B cell (primary cell): ENCODE measurements around the gene HYAL2. TPM values are rescaled to one million over a fixed set of nuclear protein-coding genes. Genes with fewer than 3 reads are reported as not detected.
A peak's percentile ranks its signal among the peaks of the same experiment; 100 is the strongest.

Experiments
- ATAC-seq: fragments of 200-7000 bp; cut with Tn5 transposase; one replicate; pipeline ENCODE4 v1.10.0; 2021; ENCODE audit warnings: low read depth, mild to moderate bottlenecking, moderate number of reproducible peaks, moderate library complexity
- CTCF ChIA-PET: fragments of 350-600 bp; sonication (Branson Sonifier 250); formaldehyde crosslinking; loops from one replicate; lab custom pipeline; 2021; ENCODE audit warnings: antibody characterized with exemption, inconsistent platforms; lab: Charles Lee
- POLR2A ChIA-PET: fragments of 350-600 bp; sonication (Branson Sonifier 250); formaldehyde crosslinking; loops from one replicate; lab custom pipeline; 2021; ENCODE audit warnings: antibody characterized with exemption; lab: Charles Lee
- DNase-seq: peaks from one replicate; pipeline ENCODE4 v3.0.0; 2013
- H2AFZ ChIP-seq: 2 replicates; pipeline ENCODE4 v1.6.1; 2012; ENCODE audit warnings: mild to moderate bottlenecking, low read depth, low read length; ENCODE audit not compliant: insufficient read depth, poor library complexity, severe bottlenecking
- H3K27ac ChIP-seq, 2 donors: 1 replicate in 1 of 2; 2 replicates in 1 of 2; pipeline ENCODE4 v1.5.1; 2012 to 2013; ENCODE audit warnings: low read length in 2 of 2, mild to moderate bottlenecking in 2 of 2, moderate library complexity in 1 of 2
- H3K27me3 ChIP-seq, 4 experiments: fragments of 200-600 bp in 1 of 4; sonication (generic) in 1 of 4; replicated peaks in 1 of 4; 1 replicate in 2 of 4; 2 replicates in 2 of 4; pipeline versions ENCODE4 v1.6.1 to v1.7.0; 2013 to 2016; ENCODE audit warnings: low read length in 3 of 4, mild to moderate bottlenecking in 2 of 4, mixed read lengths in 1 of 4, moderate library complexity in 1 of 4; ENCODE audit not compliant: insufficient read depth in 4 of 4, control insufficient read depth in 3 of 4; ENCODE audit errors: control extremely low read depth in 1 of 4
- H3K36me3 ChIP-seq, 2 experiments: replicated peaks in 1 of 2; 1 replicate in 1 of 2; 2 replicates in 1 of 2; pipeline versions ENCODE4 v1.6.1 to v1.7.1; 2013; ENCODE audit warnings: low read length in 1 of 2; ENCODE audit not compliant: insufficient read depth in 2 of 2, control insufficient read depth in 1 of 2; ENCODE audit errors: control extremely low read depth in 1 of 2, extremely low read depth in 1 of 2
- H3K4me1 ChIP-seq, 2 donors: fragments of 200-600 bp in 1 of 2; sonication (generic) in 1 of 2; 1 replicate in 1 of 2; 2 replicates in 1 of 2; pipeline versions ENCODE4 v1.5.1 to v1.6.1; 2013 to 2017; ENCODE audit warnings: low read length in 2 of 2; ENCODE audit not compliant: control insufficient read depth in 2 of 2, insufficient read depth in 2 of 2
- H3K4me2 ChIP-seq: replicated peaks from 2 replicates; pipeline ENCODE3; 2012; ENCODE audit warnings: mild to moderate bottlenecking, low read depth, low read length; ENCODE audit not compliant: poor library complexity, severe bottlenecking
- H3K4me3 ChIP-seq, 5 experiments: fragments of 200-600 bp in 1 of 5; sonication (generic) in 1 of 5; 1 replicate in 3 of 5; 2 replicates in 2 of 5; pipeline versions ENCODE4 v1.5.1 to v1.7.0; 2011 to 2016; ENCODE audit warnings: low read length in 4 of 5, mild to moderate bottlenecking in 4 of 5, low read depth in 2 of 5, control low read depth in 1 of 5, moderate library complexity in 1 of 5; ENCODE audit not compliant: insufficient read depth in 1 of 5; ENCODE audit errors: control extremely low read depth in 1 of 5, extremely low read depth in 1 of 5
- H3K79me2 ChIP-seq: fragments of 200-600 bp; sonication (generic); one replicate; pipeline ENCODE4 v1.6.0; 2016; ENCODE audit warnings: low read length; ENCODE audit not compliant: control insufficient read depth, insufficient read depth
- H3K9ac ChIP-seq: fragments of 200-600 bp; sonication (generic); 2 replicates; pipeline ENCODE4 v1.6.1; 2017; ENCODE audit warnings: mild to moderate bottlenecking, low read length, moderate library complexity
- H3K9me3 ChIP-seq, 3 donors: one replicate each; pipeline versions ENCODE4 v1.6.1 to v1.7.1; 2013; ENCODE audit warnings: low read length in 2 of 3; ENCODE audit not compliant: control insufficient read depth in 2 of 3, insufficient read depth in 1 of 3; ENCODE audit errors: control extremely low read depth in 1 of 3
- H4K20me1 ChIP-seq: 2 replicates; pipeline ENCODE4 v1.6.0; 2012; ENCODE audit warnings: mild to moderate bottlenecking, low read length; ENCODE audit not compliant: insufficient read depth, control insufficient read depth, poor library complexity, severe bottlenecking
- H3K27ac Mint-ChIP-seq: one replicate; pipeline ENCODE4 v1.8.0; 2021; ENCODE audit warnings: mixed read lengths
- H3K27me3 Mint-ChIP-seq: one replicate; pipeline ENCODE4 v1.8.0; 2021; ENCODE audit warnings: mixed read lengths
- H3K4me1 Mint-ChIP-seq: one replicate; pipeline ENCODE4 v1.8.0; 2021; ENCODE audit warnings: mixed read lengths
- H3K4me3 Mint-ChIP-seq: one replicate; pipeline ENCODE4 v1.8.0; 2021; ENCODE audit warnings: mixed read lengths
- H3K9me3 Mint-ChIP-seq: one replicate; pipeline ENCODE4 v1.8.0; 2022; ENCODE audit warnings: mixed read lengths; ENCODE audit not compliant: insufficient read depth
- CTCF ChIP-seq: fragments of 200-600 bp; IDR thresholded peaks from one replicate; pipeline ENCODE4 v1.8.0; 2022; ENCODE audit warnings: antibody characterized with exemption, mild to moderate bottlenecking
- EZH2 ChIP-seq: IDR thresholded peaks from 2 replicates; pipeline ENCODE4 v1.6.1; 2012; ENCODE audit warnings: borderline replicate concordance, low read depth, mild to moderate bottlenecking, moderate library complexity, low read length; ENCODE audit not compliant: insufficient read depth, poor library complexity, severe bottlenecking
- WGBS: methylation state at CpG from one replicate; pipeline ENCODE4 v1.1.5; 2013; ENCODE audit warnings: missing lambda C conversion rate; ENCODE audit not compliant: insufficient coverage; 5-methylcytosine and 5-hydroxymethylcytosine counted together
- intact Hi-C: fragments of 100-400 bp; cut with micrococcal nuclease; formaldehyde crosslinking; loops from one replicate; pipeline ENCODE4 v1.10.0; 2022
- polyA plus RNA-seq: library from polyadenylated mRNA; depleted of rRNA; stranded (reverse); fragments of >200 nt; gene quantifications from 2 replicates; pipeline ENCODE4 v1.2.3, GENCODE V29; 2012
- total RNA-seq, 2 donors: library from RNA; stranded (reverse); fragments of 120-200 nt in 1 of 2; gene quantifications; 1 replicate in 1 of 2; 2 replicates in 1 of 2; pipeline versions ENCODE4 v1.2.3 to v1.2.4, GENCODE V29; 2013 to 2022

The HYAL2 gene
- total and polyA plus RNA-seq, 2 donors (not counting 1 experiment from before 2014, with no cell fraction given), result 4.2 to 5.1 TPM

DNA sequence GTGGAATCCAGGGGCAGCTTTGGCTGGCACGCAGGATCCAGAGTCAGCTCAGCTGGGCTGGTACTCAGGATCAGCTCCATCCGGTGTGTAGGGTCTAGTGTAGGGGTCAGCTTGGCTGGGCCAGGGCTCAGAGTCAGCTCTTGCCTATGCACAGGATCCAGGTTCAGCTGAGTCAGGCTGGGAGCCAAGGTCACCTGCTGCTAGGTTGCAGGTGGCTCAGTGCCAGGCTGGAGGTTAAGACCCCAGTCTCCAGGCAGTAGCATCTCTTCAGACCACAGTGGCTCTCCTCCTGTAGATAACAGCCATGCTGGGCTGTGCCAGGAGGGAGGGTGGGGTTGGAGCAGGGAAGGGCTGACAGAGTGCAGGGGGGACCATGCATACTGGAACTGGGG is 25.2 kb downstream of the HYAL2 start:
- Histone ChIP-seq H3K9ac (no peak overlapping the region), H3K27me3 (no peaks in the 10 kb centered on the region)
- H3K27me3 Mint-ChIP-seq, result no peaks in the 10 kb centered on the region

More for the DNA sequence above, 25.2 kb downstream of the HYAL2 start:
- Mint-ChIP-seq H3K27ac (peak overlapping the region; percentile 100), H3K9me3 (no peaks in the 10 kb centered on the region), H3K4me1 (peaks cover 40% of the 10 kb centered on the region), H3K4me3 (peak overlapping the region; percentile 100)
- 95% methylated on average over 2 of the region's 2 CpGs for WGBS
- peak; percentile 32 for DNase-seq
- Histone ChIP-seq H3K27ac (no peak overlapping the region), H3K9me3 (no peaks in the 10 kb centered on the region), H2AFZ (no peak overlapping the region), H4K20me1 (no peaks in the 10 kb centered on the region), H3K36me3 (peaks cover 0 to 4% of the 10 kb centered on the region in 2 experiments), H3K4me3 (no peak overlapping the region), H3K4me2 (no peak overlapping the region), H3K4me1 (peaks cover 22 to 32% of the 10 kb centered on the region in 2 donors), H3K79me2 (peaks cover 13% of the 10 kb centered on the region)
- intact Hi-C loops, result loop anchor here (10.0 kb wide), 1 partner anchor 1087 kb away; the partner anchor contains the start of gene MANF
- no peak for ATAC-seq
- ChIA-PET CTCF (interaction anchor here (0.9 to 1.0 kb wide), 3 partner anchors 27 to 67 kb away, joined by 3 read pairs; no protein-coding TSS in a partner anchor), POLR2A (no interaction called here)
- TF ChIP-seq EZH2, result no peak
- TF ChIP-seq CTCF, result no peak
